Measurements from ENCODE around the gene KCNJ14.

KCNJ14 gene

DNA sequence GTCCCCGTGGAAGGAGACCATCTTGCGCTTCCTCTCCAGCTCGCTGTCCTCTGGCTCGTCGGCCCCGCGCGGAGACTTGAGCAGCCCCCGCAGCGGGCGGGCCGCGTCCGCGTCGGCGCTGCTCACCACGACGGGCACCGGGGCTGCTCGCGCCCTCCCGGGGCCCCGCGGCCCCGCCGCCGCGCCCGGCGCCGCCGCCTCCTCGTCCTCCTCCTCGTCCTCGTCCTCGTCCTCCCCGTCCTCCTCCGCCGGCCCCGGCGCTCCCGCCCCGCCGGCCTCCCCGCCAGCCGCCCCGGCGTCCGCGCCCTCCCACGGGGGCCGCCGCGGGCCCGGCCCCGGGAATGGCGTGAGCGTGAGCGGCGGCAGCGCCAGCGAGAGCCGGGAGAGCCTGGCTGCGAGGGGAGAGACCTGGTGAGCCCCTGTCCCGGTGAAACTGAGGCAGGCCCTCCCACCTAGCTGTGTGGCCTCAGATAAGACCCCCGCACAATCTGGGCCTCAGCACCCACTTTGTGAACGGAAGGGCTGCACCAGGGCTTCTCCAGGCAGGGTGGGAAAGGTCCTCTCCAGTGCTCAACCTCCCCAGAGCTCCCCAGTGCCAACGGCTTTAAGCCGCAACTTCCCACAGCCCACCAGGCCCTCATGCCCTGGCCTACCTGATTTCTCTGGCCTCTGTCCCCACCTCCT lies 38.5 kb downstream of the KCNJ14 start:
- H3K4me1 ChIP-seq (ENCODE audit: control insufficient read depth, insufficient read depth, low read length, poor library complexity, severe bottlenecking) = peaks cover 26% of the 10 kb centered on the region
- no peak for DNase-seq
- peaks cover 12% of the 10 kb centered on the region for H3K27me3 ChIP-seq (replicated peaks; ENCODE audit: control insufficient read depth, insufficient read depth, low read length, poor library complexity, severe bottlenecking)
- no peak overlapping the region for H3K27ac ChIP-seq (ENCODE audit: insufficient read depth, low read length, poor library complexity, severe bottlenecking)
- H3K4me3 ChIP-seq (ENCODE audit: insufficient read depth, low read depth, low read length, poor library complexity, severe bottlenecking) = peak overlapping the region; percentile 51
- no peaks in the 10 kb centered on the region for H3K9me3 ChIP-seq (ENCODE audit: control insufficient read depth, low read length)
- no peaks in the 10 kb centered on the region for H3K36me3 ChIP-seq (ENCODE audit: control insufficient read depth, insufficient read depth, low read length)

DNA sequence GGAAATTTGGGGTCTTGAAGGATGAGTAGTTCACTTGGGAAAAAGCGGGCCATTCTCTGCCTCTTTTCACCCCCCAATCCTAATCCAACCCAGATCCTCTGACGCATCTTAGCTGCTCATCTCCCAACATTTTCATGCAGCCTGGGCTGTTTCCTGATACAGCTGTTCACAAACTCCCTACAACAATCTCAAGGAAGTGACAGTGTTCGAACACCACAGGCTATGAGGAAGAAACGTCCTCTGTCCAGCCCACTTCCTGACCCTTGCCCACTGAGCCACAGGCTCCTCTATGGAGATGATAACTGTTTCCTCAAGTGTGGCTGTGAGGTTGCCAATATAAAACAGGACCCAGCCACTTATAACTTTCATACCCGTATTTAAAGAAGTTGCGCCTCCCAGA lies 40.0 kb downstream of the KCNJ14 start:
- Histone ChIP-seq H3K4me1 (ENCODE audit: control insufficient read depth, insufficient read depth, low read length, poor library complexity, severe bottlenecking) (peaks cover 26% of the 10 kb centered on the region), H3K36me3 (ENCODE audit: control insufficient read depth, insufficient read depth, low read length) (no peaks in the 10 kb centered on the region), H3K9me3 (ENCODE audit: control insufficient read depth, low read length) (no peaks in the 10 kb centered on the region), H3K27ac (ENCODE audit: insufficient read depth, low read length, poor library complexity, severe bottlenecking) (no peak overlapping the region), H3K4me3 (ENCODE audit: insufficient read depth, low read depth, low read length, poor library complexity, severe bottlenecking) (no peak overlapping the region), H3K27me3 (replicated peaks; ENCODE audit: control insufficient read depth, insufficient read depth, low read length, poor library complexity, severe bottlenecking) (peaks cover 12% of the 10 kb centered on the region)
- no peak for DNase-seq

DNA sequence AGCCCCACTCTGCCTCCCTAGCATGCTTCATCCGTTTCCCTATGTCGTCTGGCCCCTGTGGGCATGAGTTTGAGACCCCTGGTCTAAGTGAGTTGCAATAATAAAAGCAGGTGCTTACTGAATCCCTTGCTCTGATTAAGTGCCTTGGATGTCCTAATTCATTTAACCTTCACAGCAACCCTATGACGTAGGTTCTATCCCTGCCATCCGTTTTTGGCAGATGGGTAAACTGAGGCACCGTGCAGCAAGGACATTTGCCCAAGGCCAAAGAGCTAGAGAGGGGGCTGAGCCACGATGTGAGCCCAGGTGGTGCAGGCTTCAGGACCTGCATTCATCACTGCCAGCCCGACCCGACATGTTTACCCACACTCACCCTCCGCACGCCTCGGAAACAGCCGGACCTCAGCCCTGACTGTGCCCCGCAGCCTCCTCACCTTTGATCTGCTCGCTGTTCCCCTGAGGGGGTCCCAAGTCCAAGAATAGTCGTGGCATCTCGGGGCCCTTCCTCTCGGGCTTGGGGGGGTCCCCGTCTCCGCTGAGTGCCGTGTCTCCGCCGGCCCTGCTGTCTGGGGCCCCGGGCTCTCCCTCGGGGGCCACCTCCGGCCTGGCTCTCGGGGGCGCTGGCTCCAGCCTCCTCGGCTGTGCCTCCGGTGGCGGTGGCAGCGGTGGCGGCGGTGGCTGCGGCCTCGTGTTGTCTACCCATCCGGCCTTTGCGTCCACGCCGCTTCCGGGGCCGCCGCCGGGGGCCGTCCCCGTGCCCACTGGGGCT lies 41.8 kb downstream of the KCNJ14 start:
- H3K4me3 ChIP-seq (ENCODE audit: insufficient read depth, low read depth, low read length, poor library complexity, severe bottlenecking) = no peak overlapping the region
- H3K4me1 ChIP-seq (ENCODE audit: control insufficient read depth, insufficient read depth, low read length, poor library complexity, severe bottlenecking) = peaks cover 24% of the 10 kb centered on the region
- peaks cover 9% of the 10 kb centered on the region for H3K27me3 ChIP-seq (replicated peaks; ENCODE audit: control insufficient read depth, insufficient read depth, low read length, poor library complexity, severe bottlenecking)

DNA sequence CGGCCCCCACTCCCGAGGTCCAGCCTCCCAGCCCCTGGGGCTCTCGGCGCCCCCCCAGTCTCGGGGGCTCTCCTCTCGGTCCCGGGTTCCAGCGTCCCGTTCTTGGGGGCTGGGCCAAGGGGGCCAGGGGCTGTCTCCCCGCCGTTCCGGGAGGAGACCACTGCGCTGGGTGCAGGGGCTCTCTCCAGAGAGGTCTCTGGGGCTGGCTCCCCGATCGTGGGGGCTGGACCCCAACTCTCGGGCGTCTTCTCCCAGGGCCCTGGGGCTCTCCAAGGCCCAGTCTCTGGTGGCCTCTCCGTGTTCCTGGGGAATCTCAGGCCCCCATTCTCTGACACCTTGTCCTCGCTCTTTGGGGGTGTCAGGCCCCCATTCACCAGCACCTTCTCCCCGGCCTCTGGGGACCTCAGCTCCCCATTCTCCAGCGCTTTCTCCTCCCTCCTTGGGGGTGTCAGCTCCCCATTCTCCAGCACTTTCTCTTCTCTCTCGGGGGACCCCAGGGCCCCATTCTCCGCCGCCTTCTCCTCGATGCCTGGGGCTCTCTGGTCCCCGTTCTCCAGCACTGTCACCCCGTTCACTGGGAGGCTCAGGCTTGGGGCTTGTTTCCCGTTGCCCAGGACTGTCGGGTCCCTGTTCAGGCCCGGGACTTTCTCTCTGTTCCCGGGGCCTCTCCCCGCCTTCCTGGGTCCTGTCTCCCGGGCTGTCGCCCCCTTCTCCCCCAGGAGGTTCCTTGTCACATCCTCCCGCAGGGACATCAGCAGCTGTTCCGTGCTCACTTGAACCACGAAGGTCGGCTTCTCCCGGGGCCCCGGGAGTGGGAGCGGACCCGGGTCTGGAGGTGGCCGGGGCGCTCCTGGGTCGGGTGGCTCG lies 42.6 kb downstream of the KCNJ14 start:
- H3K4me1 ChIP-seq (ENCODE audit: control insufficient read depth, insufficient read depth, low read length, poor library complexity, severe bottlenecking) = peaks cover 22% of the 10 kb centered on the region
- no peak overlapping the region for H3K27ac ChIP-seq (ENCODE audit: insufficient read depth, low read length, poor library complexity, severe bottlenecking)
- H3K27me3 ChIP-seq (replicated peaks; ENCODE audit: control insufficient read depth, insufficient read depth, low read length, poor library complexity, severe bottlenecking) = peaks cover 9% of the 10 kb centered on the region
- H3K4me3 ChIP-seq (ENCODE audit: insufficient read depth, low read depth, low read length, poor library complexity, severe bottlenecking) = no peak overlapping the region
- no peak for DNase-seq
- no peaks in the 10 kb centered on the region for H3K36me3 ChIP-seq (ENCODE audit: control insufficient read depth, insufficient read depth, low read length)
- H3K9me3 ChIP-seq (ENCODE audit: control insufficient read depth, low read length) = no peaks in the 10 kb centered on the region

More for the DNA sequence above, 41.8 kb downstream of the KCNJ14 start:
- Histone ChIP-seq H3K27ac (ENCODE audit: insufficient read depth, low read length, poor library complexity, severe bottlenecking) (no peak overlapping the region), H3K9me3 (ENCODE audit: control insufficient read depth, low read length) (no peaks in the 10 kb centered on the region), H3K36me3 (ENCODE audit: control insufficient read depth, insufficient read depth, low read length) (no peaks in the 10 kb centered on the region)
- DNase-seq = no peak

DNA sequence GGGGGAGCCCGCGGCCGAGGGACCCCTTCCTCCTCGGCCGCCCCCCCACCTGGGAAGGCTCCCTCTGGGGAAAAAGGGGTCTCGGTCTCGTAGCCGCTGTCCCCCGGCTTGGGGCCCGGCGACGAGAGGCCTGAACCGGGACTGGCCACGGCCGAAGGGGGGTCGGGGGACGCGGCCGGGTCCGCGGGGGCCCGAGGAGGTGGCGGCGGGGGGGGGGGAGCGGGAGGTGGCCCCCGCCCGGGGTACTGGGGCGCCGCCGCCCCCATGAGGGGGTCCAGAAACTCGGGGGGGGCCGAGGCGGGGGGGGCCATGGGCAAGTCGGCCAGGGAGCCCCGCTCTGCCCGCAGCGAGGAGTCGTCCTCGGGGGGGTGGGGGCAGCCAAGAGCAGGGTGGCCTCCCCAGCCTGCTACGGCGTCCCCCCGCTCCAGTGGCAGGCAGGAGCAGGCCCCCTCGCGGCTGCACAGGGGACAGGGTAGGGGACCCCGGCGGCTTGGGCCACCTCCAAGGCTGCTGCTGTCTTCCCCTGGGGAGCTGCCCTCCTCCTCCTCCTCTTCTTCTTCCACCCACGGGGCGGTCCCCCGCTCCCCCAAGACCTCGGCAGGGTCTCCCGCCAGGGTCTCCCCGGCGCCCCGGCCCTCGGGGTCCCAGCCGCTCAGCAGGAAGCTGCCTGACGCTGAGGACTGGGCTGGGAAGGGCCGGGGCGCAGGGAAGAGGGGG lies 43.4 kb downstream of the KCNJ14 start:
- Histone ChIP-seq H3K4me1 (ENCODE audit: control insufficient read depth, insufficient read depth, low read length, poor library complexity, severe bottlenecking) (peaks cover 19% of the 10 kb centered on the region), H3K9me3 (ENCODE audit: control insufficient read depth, low read length) (no peaks in the 10 kb centered on the region), H3K27me3 (replicated peaks; ENCODE audit: control insufficient read depth, insufficient read depth, low read length, poor library complexity, severe bottlenecking) (peaks cover 9% of the 10 kb centered on the region), H3K36me3 (ENCODE audit: control insufficient read depth, insufficient read depth, low read length) (no peaks in the 10 kb centered on the region), H3K27ac (ENCODE audit: insufficient read depth, low read length, poor library complexity, severe bottlenecking) (no peak overlapping the region), H3K4me3 (ENCODE audit: insufficient read depth, low read depth, low read length, poor library complexity, severe bottlenecking) (no peak overlapping the region)
- DNase-seq = no peak

DNA sequence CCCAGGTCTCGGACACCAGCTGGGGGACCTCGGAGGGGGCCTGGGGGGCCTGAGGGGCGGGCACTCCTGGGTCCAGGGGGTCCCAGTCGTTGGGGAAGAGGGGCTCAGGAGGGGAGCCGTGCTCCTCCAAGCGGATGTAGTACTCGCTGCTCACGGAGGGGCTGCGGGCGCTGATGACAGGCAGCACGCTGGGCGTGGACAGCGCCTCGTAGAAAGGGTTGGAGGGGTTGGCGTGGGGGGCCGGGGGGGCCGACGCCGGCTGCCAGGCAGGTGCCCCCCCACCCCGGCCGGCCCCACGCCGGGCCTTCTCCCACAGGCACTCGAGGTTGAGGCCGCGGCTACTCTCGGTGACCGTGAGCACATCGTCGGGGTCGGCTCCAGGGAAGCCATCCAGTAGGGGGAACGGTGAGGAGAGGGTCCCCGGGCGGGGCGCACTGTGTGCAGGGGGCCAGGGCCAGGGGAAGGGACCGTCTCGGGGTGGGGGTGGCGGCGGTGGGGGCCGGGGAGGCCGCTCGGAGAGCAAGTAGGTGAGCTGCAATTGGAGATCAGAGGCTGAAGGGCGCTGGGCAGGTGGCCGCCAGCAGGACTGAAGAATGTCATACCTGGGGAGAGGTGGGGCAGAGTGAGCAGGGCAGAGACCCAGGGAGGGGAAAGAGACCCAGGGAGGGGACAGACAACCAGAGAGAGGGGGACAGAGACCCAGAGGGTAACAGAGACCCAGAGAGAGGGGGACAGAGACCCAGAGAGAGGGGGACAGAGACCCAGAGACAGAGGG lies 44.1 kb downstream of the KCNJ14 start:
- no peak for DNase-seq
- Histone ChIP-seq H3K9me3 (ENCODE audit: control insufficient read depth, low read length) (no peaks in the 10 kb centered on the region), H3K27ac (ENCODE audit: insufficient read depth, low read length, poor library complexity, severe bottlenecking) (no peak overlapping the region), H3K27me3 (replicated peaks; ENCODE audit: control insufficient read depth, insufficient read depth, low read length, poor library complexity, severe bottlenecking) (peaks cover 6% of the 10 kb centered on the region), H3K36me3 (ENCODE audit: control insufficient read depth, insufficient read depth, low read length) (no peaks in the 10 kb centered on the region), H3K4me1 (ENCODE audit: control insufficient read depth, insufficient read depth, low read length, poor library complexity, severe bottlenecking) (peaks cover 15% of the 10 kb centered on the region), H3K4me3 (ENCODE audit: insufficient read depth, low read depth, low read length, poor library complexity, severe bottlenecking) (no peak overlapping the region)

DNA sequence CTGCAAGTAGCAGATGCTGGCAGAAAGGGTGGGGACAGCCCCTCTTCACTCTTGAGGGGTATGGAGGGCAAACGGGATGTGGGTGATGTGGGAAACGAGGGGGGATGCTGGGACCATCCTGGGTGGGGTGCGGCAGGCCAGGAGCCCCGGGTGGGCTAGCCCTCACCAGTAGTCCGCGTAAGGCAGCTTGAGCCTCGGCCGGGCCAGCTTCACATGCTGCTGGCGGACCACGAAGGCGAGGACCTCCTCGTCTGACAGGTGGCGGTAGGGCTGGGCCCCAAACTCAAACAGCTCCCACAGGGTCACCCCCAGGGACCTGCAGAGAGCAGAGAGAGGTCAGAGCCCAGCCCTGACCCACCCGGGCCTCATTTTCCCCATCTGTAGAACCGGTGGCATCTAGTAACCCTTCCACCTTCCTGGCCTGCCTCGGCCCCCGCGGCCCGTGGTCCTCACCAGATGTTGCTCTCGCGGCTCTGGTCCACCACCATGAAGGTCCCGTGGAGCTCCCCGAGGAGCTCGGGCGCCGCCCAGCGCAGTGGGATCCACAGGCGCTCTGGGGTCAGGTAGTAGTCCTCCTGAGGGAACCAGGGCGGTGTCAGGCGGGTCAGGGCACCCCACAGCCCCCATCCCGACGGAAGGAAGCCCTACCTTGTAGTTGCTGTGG lies 45.6 kb downstream of the KCNJ14 start:
- H3K36me3 ChIP-seq (ENCODE audit: control insufficient read depth, insufficient read depth, low read length) = no peaks in the 10 kb centered on the region
- DNase-seq = no peak
- peaks cover 15% of the 10 kb centered on the region for H3K4me1 ChIP-seq (ENCODE audit: control insufficient read depth, insufficient read depth, low read length, poor library complexity, severe bottlenecking)
- H3K27me3 ChIP-seq (replicated peaks; ENCODE audit: control insufficient read depth, insufficient read depth, low read length, poor library complexity, severe bottlenecking) = peaks cover 6% of the 10 kb centered on the region
- H3K4me3 ChIP-seq (ENCODE audit: insufficient read depth, low read depth, low read length, poor library complexity, severe bottlenecking) = peak overlapping the region; percentile 0
- H3K27ac ChIP-seq (ENCODE audit: insufficient read depth, low read length, poor library complexity, severe bottlenecking) = no peak overlapping the region
- H3K9me3 ChIP-seq (ENCODE audit: control insufficient read depth, low read length) = no peaks in the 10 kb centered on the region

DNA sequence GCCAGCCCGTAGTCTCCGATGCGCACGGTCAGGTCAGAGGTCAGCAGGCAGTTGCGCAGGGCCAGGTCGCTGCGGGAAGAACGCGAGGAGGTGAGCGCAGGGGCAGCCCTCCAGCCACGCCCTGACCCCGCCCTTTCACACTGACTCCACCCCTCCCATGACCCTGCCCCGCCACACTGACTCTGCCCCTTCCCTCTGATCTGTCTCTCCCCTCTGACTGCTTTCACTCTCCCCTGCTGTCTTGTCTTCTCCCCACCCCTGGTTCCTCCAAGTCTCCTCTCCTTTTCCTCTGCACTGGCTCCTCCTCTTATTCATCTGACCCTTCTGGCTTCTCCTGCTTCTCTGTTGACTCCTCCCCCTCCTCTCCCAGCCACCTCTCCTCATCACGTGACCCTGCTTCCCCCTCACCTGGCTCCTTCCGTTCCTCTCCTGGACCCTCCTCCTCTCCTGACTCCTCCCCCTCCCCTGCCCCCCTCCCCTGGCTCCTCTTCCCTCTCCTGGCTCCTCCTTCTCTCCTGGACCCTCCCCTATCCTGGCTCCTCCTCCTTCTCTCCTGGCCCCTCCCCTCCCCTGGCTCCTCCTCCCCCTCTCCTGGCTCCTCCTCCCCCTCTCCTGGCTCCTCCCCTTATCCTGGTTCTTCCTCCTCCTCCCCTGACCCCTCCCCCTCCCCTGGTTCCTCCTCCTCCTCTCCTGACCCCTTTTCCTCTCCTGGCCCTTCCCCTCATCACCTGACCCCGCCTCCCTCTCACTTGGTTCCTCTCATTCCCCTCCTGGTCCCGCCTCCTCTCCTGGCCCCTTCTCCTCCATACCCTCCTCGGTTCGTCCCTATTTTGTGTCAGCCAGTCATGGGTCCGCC lies 46.3 kb downstream of the KCNJ14 start:
- H3K4me3 ChIP-seq (ENCODE audit: insufficient read depth, low read depth, low read length, poor library complexity, severe bottlenecking) = peak overlapping the region; percentile 0
- peak; percentile 66 to 75 (median 72) for DNase-seq
- H3K27ac ChIP-seq (ENCODE audit: insufficient read depth, low read length, poor library complexity, severe bottlenecking) = peak overlapping the region; percentile 35
- H3K27me3 ChIP-seq (replicated peaks; ENCODE audit: control insufficient read depth, insufficient read depth, low read length, poor library complexity, severe bottlenecking) = peaks cover 5% of the 10 kb centered on the region
- no peaks in the 10 kb centered on the region for H3K9me3 ChIP-seq (ENCODE audit: control insufficient read depth, low read length)
- H3K36me3 ChIP-seq (ENCODE audit: control insufficient read depth, insufficient read depth, low read length) = no peaks in the 10 kb centered on the region
- peaks cover 15% of the 10 kb centered on the region for H3K4me1 ChIP-seq (ENCODE audit: control insufficient read depth, insufficient read depth, low read length, poor library complexity, severe bottlenecking)

All from effector memory CD4-positive, alpha-beta T cell (primary cell).